CD4-positive, CD25-positive, alpha-beta regulatory T cell (primary cell): ENCODE data around the gene SRRM5. TPM values are rescaled to one million over a fixed set of nuclear protein-coding genes. Genes with fewer than 3 reads are reported as not detected.
"Not testable (repeated sequence)": the region's sequence is repeated elsewhere in the genome, so short reads cannot be mapped to it uniquely, and the experiment has no call there.

Experiments used
- ATAC-seq, 2 donors: fragments of 150-1000 bp; cut with Tn5 transposase; one replicate each; pipeline ENCODE4 v1.10.0; 2021; ENCODE audit warnings: low read depth in 2 of 2, moderate number of reproducible peaks in 2 of 2, moderate library complexity in 1 of 2
- DNase-seq, 3 donors: peaks; one replicate each; pipeline versions ENCODE4 v3.0.0 to v3.0.0-alpha.2; 2012 to 2022; ENCODE audit warnings: mixed read lengths in 1 of 3
- H3K27ac ChIP-seq: one replicate; pipeline ENCODE4 v1.7.0; 2013; ENCODE audit warnings: mild to moderate bottlenecking, low read length; ENCODE audit not compliant: insufficient read depth, poor library complexity, severe bottlenecking
- H3K27me3 ChIP-seq: one replicate; pipeline ENCODE4 v1.7.0; 2013; ENCODE audit warnings: low read length; ENCODE audit not compliant: control insufficient read depth, insufficient read depth
- H3K36me3 ChIP-seq: one replicate; pipeline ENCODE4 v1.7.0; 2013; ENCODE audit warnings: mild to moderate bottlenecking, low read length, moderate library complexity; ENCODE audit not compliant: control insufficient read depth, insufficient read depth
- H3K4me1 ChIP-seq: 2 replicates; pipeline ENCODE4 v1.7.0; 2013; ENCODE audit warnings: mild to moderate bottlenecking, low read length; ENCODE audit not compliant: insufficient read depth, control insufficient read depth, poor library complexity, severe bottlenecking
- H3K4me3 ChIP-seq: one replicate; pipeline ENCODE4 v1.7.0; 2013; ENCODE audit warnings: low read depth, mild to moderate bottlenecking, low read length, moderate library complexity
- H3K9me3 ChIP-seq, 2 experiments: 1 replicate in 1 of 2; 2 replicates in 1 of 2; pipeline ENCODE4 v1.7.0; 2013; ENCODE audit warnings: low read length in 2 of 2, mild to moderate bottlenecking in 1 of 2, moderate library complexity in 1 of 2; ENCODE audit not compliant: control insufficient read depth in 2 of 2
- H3K27ac Mint-ChIP-seq, 3 donors: one replicate each; pipeline ENCODE4 v1.8.0; 2020 to 2022; ENCODE audit warnings: mild to moderate bottlenecking in 3 of 3, mixed read lengths in 3 of 3, moderate library complexity in 2 of 3
- H3K27me3 Mint-ChIP-seq: one replicate; pipeline ENCODE4 v1.8.0; 2022; ENCODE audit warnings: mild to moderate bottlenecking, mixed read lengths
- H3K36me3 Mint-ChIP-seq: one replicate; pipeline ENCODE4 v1.8.0; 2020; ENCODE audit warnings: mixed read lengths
- H3K4me1 Mint-ChIP-seq, 4 donors: one replicate each; pipeline ENCODE4 v1.8.0; 2020 to 2022; ENCODE audit warnings: mixed read lengths in 4 of 4, mild to moderate bottlenecking in 1 of 4
- H3K4me3 Mint-ChIP-seq, 4 donors: one replicate each; pipeline ENCODE4 v1.8.0; 2020 to 2022; ENCODE audit warnings: mild to moderate bottlenecking in 4 of 4, mixed read lengths in 4 of 4, moderate library complexity in 3 of 4
- H3K9me3 Mint-ChIP-seq, 7 donors: one replicate each; pipeline ENCODE4 v1.8.0; 2020 to 2022; ENCODE audit warnings: mixed read lengths in 7 of 7, mild to moderate bottlenecking in 3 of 7, moderate library complexity in 2 of 7
- polyA plus RNA-seq, 4 donors: library from polyadenylated mRNA; unstranded; fragments of 300-500 nt; fragmentation: Illumina TruSeq; gene quantifications; one replicate each; pipeline ENCODE4 v1.2.3, GENCODE V29; 2021
- total RNA-seq: library from RNA; stranded (reverse); gene quantifications from one replicate; pipeline ENCODE4 v1.2.3, GENCODE V29; 2022

SRRM5 gene
- total and polyA plus RNA-seq, 5 donors from 2014 or later: 0.42 to 1.1 (median 0.64) TPM

- DNase-seq (no peak), ATAC-seq (no peak)
- peaks cover 62% of the 10 kb centered on the region for H3K27me3 Mint-ChIP-seq
- H3K9me3 Mint-ChIP-seq: peaks cover 0 to 2% (median 0%) of the 10 kb centered on the region in 7 donors
- H3K4me1 ChIP-seq: peaks cover 5% of the 10 kb centered on the region
- no peak overlapping the region for H3K4me3 Mint-ChIP-seq
- H3K4me3 ChIP-seq: no peak overlapping the region
- no peaks in the 10 kb centered on the region for H3K36me3 Mint-ChIP-seq
- peaks cover 0 to 11% (median 7%) of the 10 kb centered on the region in 4 donors for H3K4me1 Mint-ChIP-seq
- H3K27ac ChIP-seq: no peak overlapping the region
- no peaks in the 10 kb centered on the region for H3K36me3 ChIP-seq
- no peaks in the 10 kb centered on the region for H3K9me3 ChIP-seq
- H3K27me3 ChIP-seq: peaks cover 17% of the 10 kb centered on the region
- no peak overlapping the region for H3K27ac Mint-ChIP-seq
Measured at GRCh38 chr19:43634872-43635560, 23.1 kb downstream of the SRRM5 start.

GRCh38 chr19:43635561-43635940, 23.7 kb downstream of the SRRM5 start:
- not testable (repeated sequence) for H3K27ac ChIP-seq, ATAC-seq, H3K4me1 ChIP-seq, H3K36me3 ChIP-seq, H3K4me3 Mint-ChIP-seq, H3K9me3 Mint-ChIP-seq, DNase-seq, H3K36me3 Mint-ChIP-seq, H3K9me3 ChIP-seq, H3K27ac Mint-ChIP-seq, H3K4me3 ChIP-seq
- H3K27me3 Mint-ChIP-seq: peaks cover 67% of the 10 kb centered on the region
- H3K27me3 ChIP-seq: peaks cover 17% of the 10 kb centered on the region
- peaks cover 0 to 13% (median 9%) of the 10 kb centered on the region in 4 donors for H3K4me1 Mint-ChIP-seq

DNA sequence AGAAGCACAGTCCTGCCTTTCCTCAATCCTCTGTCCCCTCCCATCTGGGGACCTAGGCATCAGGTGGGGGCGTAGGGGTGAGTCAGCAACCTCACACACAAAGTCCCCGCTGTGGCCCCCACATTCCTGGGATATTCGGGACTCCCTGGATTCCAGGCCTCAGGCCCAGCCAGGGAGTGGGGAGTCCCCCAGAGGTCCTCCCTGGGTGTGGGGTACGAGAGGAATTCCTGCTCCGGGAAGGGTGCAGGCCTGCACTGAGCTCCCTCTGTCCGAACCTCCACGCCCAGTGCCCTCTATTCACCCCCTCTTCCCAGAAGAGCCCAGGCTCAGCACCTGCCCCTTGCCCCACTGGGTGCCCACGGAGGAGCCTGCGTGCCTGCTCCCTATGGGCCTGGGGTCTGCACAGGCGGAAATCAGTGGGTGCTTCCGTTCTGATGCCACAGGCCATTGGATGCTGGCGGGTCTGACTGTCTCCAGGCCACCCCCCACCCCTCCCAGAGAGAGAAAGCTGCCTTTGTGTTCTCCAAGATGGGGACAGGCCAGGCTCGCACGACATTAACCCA, 24.3 kb downstream of the SRRM5 start:
- no peak for ATAC-seq
- Histone ChIP-seq H3K27ac (no peak overlapping the region), H3K36me3 (no peaks in the 10 kb centered on the region), H3K27me3 (peaks cover 17% of the 10 kb centered on the region), H3K9me3 (no peaks in the 10 kb centered on the region), H3K4me3 (no peak overlapping the region), H3K4me1 (peaks cover 9% of the 10 kb centered on the region)
- Mint-ChIP-seq H3K36me3 (no peaks in the 10 kb centered on the region), H3K4me3 (no peak overlapping the region), H3K27ac (no peak overlapping the region), H3K27me3 (peaks cover 74% of the 10 kb centered on the region), H3K9me3 (peaks cover 0 to 2% (median 0%) of the 10 kb centered on the region in 7 donors), H3K4me1 (peaks cover 0 to 16% (median 10%) of the 10 kb centered on the region in 4 donors)
- DNase-seq: no peak

GRCh38 chr19:43638214-43638994, 26.5 kb downstream of the SRRM5 start:
- Mint-ChIP-seq H3K27ac (no peak overlapping the region), H3K4me1 (peaks cover 0 to 22% (median 9%) of the 10 kb centered on the region in 4 donors), H3K27me3 (peaks cover 76% of the 10 kb centered on the region), H3K9me3 (peaks cover 0 to 2% (median 0%) of the 10 kb centered on the region in 7 donors), H3K36me3 (no peaks in the 10 kb centered on the region), H3K4me3 (peak overlapping the region; percentile 64 to 88 (median 76))
- H3K27me3 ChIP-seq: peaks cover 21% of the 10 kb centered on the region
- no peak overlapping the region for H3K27ac ChIP-seq
- peaks cover 9% of the 10 kb centered on the region for H3K4me1 ChIP-seq
- no peaks in the 10 kb centered on the region for H3K36me3 ChIP-seq
- no peak overlapping the region for H3K4me3 ChIP-seq
- ATAC-seq (no peak), DNase-seq (no peak)
- H3K9me3 ChIP-seq: no peaks in the 10 kb centered on the region

DNA sequence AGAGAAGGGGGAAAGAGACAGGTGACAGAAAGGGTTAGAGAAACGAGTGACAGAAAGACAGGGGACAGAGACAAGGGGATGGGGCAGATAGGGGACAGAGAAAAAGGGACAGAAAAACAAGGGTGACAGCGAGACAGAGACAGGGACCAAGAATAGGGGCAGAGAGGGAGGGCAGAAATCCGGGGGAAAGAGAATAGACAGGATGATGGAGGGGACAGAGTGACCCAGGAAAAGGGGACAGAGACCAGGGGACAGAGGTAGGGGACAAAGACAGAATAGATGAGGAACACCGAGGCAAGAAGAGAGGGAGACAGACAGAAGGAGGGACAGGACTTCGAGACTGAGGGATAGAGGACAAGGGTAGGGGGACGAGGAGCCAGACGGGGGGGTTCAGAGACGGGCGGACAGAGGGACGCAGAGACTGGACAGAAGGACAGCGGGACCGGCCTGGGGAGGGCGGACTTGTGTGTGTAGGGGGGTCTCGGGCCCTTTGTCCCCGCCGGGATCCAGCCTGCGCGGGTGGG, 27.2 kb downstream of the SRRM5 start:
- Mint-ChIP-seq H3K27ac (peak overlapping the region in 1 of 3 donors; percentile 17), H3K36me3 (no peaks in the 10 kb centered on the region), H3K4me3 (peak overlapping the region; percentile 64 to 88 (median 76)), H3K27me3 (peaks cover 76% of the 10 kb centered on the region), H3K4me1 (peaks cover 0 to 22% (median 9%) of the 10 kb centered on the region in 4 donors), H3K9me3 (peaks cover 0 to 2% (median 0%) of the 10 kb centered on the region in 7 donors)
- Histone ChIP-seq H3K9me3 (no peaks in the 10 kb centered on the region), H3K27ac (no peak overlapping the region), H3K27me3 (peaks cover 21% of the 10 kb centered on the region), H3K4me3 (no peak overlapping the region), H3K4me1 (peaks cover 9% of the 10 kb centered on the region), H3K36me3 (no peaks in the 10 kb centered on the region)
- no peak for ATAC-seq
- DNase-seq: no peak

- H3K27ac Mint-ChIP-seq: peak within 1 kb of the TSS in 1 of 3 donors; percentile 72
- Histone ChIP-seq H3K36me3 (no peaks in the 10 kb centered on the region), H3K27ac (no peak within 1 kb of the TSS), H3K27me3 (peaks cover 21% of the 10 kb centered on the region), H3K9me3 (no peaks in the 10 kb centered on the region), H3K4me1 (peaks cover 9% of the 10 kb centered on the region), H3K4me3 (no peak within 1 kb of the TSS)
- H3K36me3 Mint-ChIP-seq: no peaks in the 10 kb centered on the region
- H3K9me3 Mint-ChIP-seq: peaks cover 0 to 2% (median 0%) of the 10 kb centered on the region in 7 donors
- DNase-seq: peak; percentile 46 to 53 (median 51)
- peaks cover 0 to 22% (median 9%) of the 10 kb centered on the region in 4 donors for H3K4me1 Mint-ChIP-seq
- peak within 1 kb of the TSS; percentile 64 to 88 (median 76) for H3K4me3 Mint-ChIP-seq
- peak; percentile 69 to 78 for ATAC-seq
- peaks cover 76% of the 10 kb centered on the region for H3K27me3 Mint-ChIP-seq
Measured at GRCh38 chr19:43639519-43640423, 27.9 kb downstream of the SRRM5 start, which contains the start of gene CADM4. Gene CADM4, minus strand, starts transcription at chr19:43639850. Its CDS starts 60 bp downstream, at chr19:43639790.

- Mint-ChIP-seq H3K4me3 (peak overlapping the region; percentile 27 to 85 (median 71)), H3K36me3 (no peaks in the 10 kb centered on the region), H3K4me1 (peaks cover 0 to 22% (median 9%) of the 10 kb centered on the region in 4 donors), H3K27me3 (peaks cover 70% of the 10 kb centered on the region), H3K27ac (peak overlapping the region in 1 of 3 donors; percentile 72), H3K9me3 (peaks cover 0 to 2% (median 0%) of the 10 kb centered on the region in 7 donors)
- no peaks in the 10 kb centered on the region for H3K36me3 ChIP-seq
- peaks cover 21% of the 10 kb centered on the region for H3K27me3 ChIP-seq
- no peak overlapping the region for H3K27ac ChIP-seq
- DNase-seq: no peak
- peaks cover 9% of the 10 kb centered on the region for H3K4me1 ChIP-seq
- ATAC-seq: no peak
- H3K4me3 ChIP-seq: no peak overlapping the region
- no peaks in the 10 kb centered on the region for H3K9me3 ChIP-seq
Measured at GRCh38 chr19:43640424-43640757, 28.5 kb downstream of the SRRM5 start.
